NT2/D1 (cell line): Measurements from ENCODE around the gene N4BP2.
"Not testable (repeated sequence)": the region's sequence is repeated elsewhere in the genome, so short reads cannot be mapped to it uniquely, and the experiment has no call there.

ENCODE experiments used
- DNase-seq: peaks from one replicate; pipeline ENCODE4 v3.0.0-alpha.2; 2011; ENCODE audit warnings: low read depth, low spot score
- H3K27me3 ChIP-seq: 2 replicates; pipeline ENCODE4 v1.6.0; 2011; ENCODE audit warnings: mild to moderate bottlenecking; ENCODE audit not compliant: insufficient read length, insufficient read depth
- H3K36me3 ChIP-seq: 2 replicates; pipeline ENCODE4 v1.6.1; 2011; ENCODE audit warnings: mild to moderate bottlenecking, low read length, mixed read lengths; ENCODE audit not compliant: insufficient read depth, insufficient read length
- H3K4me1 ChIP-seq: 2 replicates; pipeline ENCODE4 v1.5.1; 2011; ENCODE audit not compliant: insufficient read depth, insufficient read length
- H3K4me3 ChIP-seq: 2 replicates; pipeline ENCODE4 v1.5.1; 2011; ENCODE audit warnings: low read depth; ENCODE audit not compliant: insufficient read length
- H3K9ac ChIP-seq: 2 replicates; pipeline ENCODE4 v1.6.0; 2011; ENCODE audit warnings: low read depth; ENCODE audit not compliant: insufficient read length
- H3K9me3 ChIP-seq: 2 replicates; pipeline ENCODE4 v1.5.1; 2011; ENCODE audit warnings: mild to moderate bottlenecking, low read length; ENCODE audit not compliant: insufficient read depth
- SUZ12 ChIP-seq: IDR thresholded peaks from 2 replicates; pipeline ENCODE4 v1.6.1; 2011; ENCODE audit not compliant: insufficient read length, insufficient read depth; ENCODE audit errors: extremely low read depth
- YY1 ChIP-seq: IDR thresholded peaks from 2 replicates; pipeline ENCODE4 v1.6.1; 2011; ENCODE audit not compliant: insufficient read length, insufficient read depth
- ZNF274 ChIP-seq: IDR thresholded peaks from 2 replicates; pipeline ENCODE4 v1.6.1; 2011; ENCODE audit warnings: mild to moderate bottlenecking, low read depth, low read length

N4BP2 gene

GRCh38 chr4:40143926-40144508, 87.4 kb downstream of the N4BP2 start:
- H3K4me3 ChIP-seq, result no peak overlapping the region
- no peak for DNase-seq
- H3K27me3 ChIP-seq, result no peaks in the 10 kb centered on the region
- peaks cover 32% of the 10 kb centered on the region for H3K36me3 ChIP-seq
- TF ChIP-seq YY1 (no peak), ZNF274 (no peak), SUZ12 (no peak)
- no peaks in the 10 kb centered on the region for H3K4me1 ChIP-seq
- H3K9me3 ChIP-seq, result peaks cover 13% of the 10 kb centered on the region; the same call in 1 of the 2 replicates
- H3K9ac ChIP-seq, result no peak overlapping the region

- no peak for DNase-seq
- Histone ChIP-seq H3K4me1 (no peaks in the 10 kb centered on the region), H3K27me3 (no peaks in the 10 kb centered on the region), H3K9me3 (peaks cover 14% of the 10 kb centered on the region; the same call in 1 of the 2 replicates), H3K9ac (no peak overlapping the region), H3K36me3 (peaks cover 32% of the 10 kb centered on the region), H3K4me3 (no peak overlapping the region)
- TF ChIP-seq ZNF274 (no peak), SUZ12 (no peak), YY1 (no peak)
Measured at GRCh38 chr4:40144716-40145115, 88.1 kb downstream of the N4BP2 start.

GRCh38 chr4:40147490-40147889, 90.8 kb downstream of the N4BP2 start:
- not testable (repeated sequence) for H3K4me3 ChIP-seq, H3K4me1 ChIP-seq, DNase-seq, H3K9ac ChIP-seq, H3K27me3 ChIP-seq
- peaks cover 19% of the 10 kb centered on the region for H3K9me3 ChIP-seq
- peaks cover 29% of the 10 kb centered on the region for H3K36me3 ChIP-seq

- Histone ChIP-seq H3K9ac (no peak overlapping the region), H3K4me3 (no peak overlapping the region), H3K36me3 (peaks cover 12% of the 10 kb centered on the region)
Measured at GRCh38 chr4:40149960-40150385, 93.3 kb downstream of the N4BP2 start.

GRCh38 chr4:40150932-40151331, 94.3 kb downstream of the N4BP2 start:
- Histone ChIP-seq H3K9ac (no peak overlapping the region), H3K27me3 (no peaks in the 10 kb centered on the region), H3K9me3 (peaks cover 19% of the 10 kb centered on the region), H3K4me3 (no peak overlapping the region), H3K4me1 (no peaks in the 10 kb centered on the region), H3K36me3 (peaks cover 4% of the 10 kb centered on the region)
- DNase-seq, result no peak
- no peak for TF ChIP-seq ZNF274
- no peak for TF ChIP-seq YY1
- TF ChIP-seq SUZ12, result no peak

More at GRCh38 chr4:40149960-40150385, 93.3 kb downstream of the N4BP2 start:
- H3K27me3 ChIP-seq, result no peaks in the 10 kb centered on the region
- peaks cover 19% of the 10 kb centered on the region for H3K9me3 ChIP-seq
- TF ChIP-seq YY1 (no peak), ZNF274 (no peak), SUZ12 (no peak)
- DNase-seq, result peak; percentile 39
- no peaks in the 10 kb centered on the region for H3K4me1 ChIP-seq

- no peak overlapping the region for H3K9ac ChIP-seq
- no peak for TF ChIP-seq YY1
- TF ChIP-seq ZNF274, result no peak
- TF ChIP-seq SUZ12, result no peak
- no peaks in the 10 kb centered on the region for H3K4me1 ChIP-seq
- no peak for DNase-seq
- H3K36me3 ChIP-seq, result peaks cover 4% of the 10 kb centered on the region
- H3K27me3 ChIP-seq, result no peaks in the 10 kb centered on the region
- peaks cover 13% of the 10 kb centered on the region for H3K9me3 ChIP-seq
- no peak overlapping the region for H3K4me3 ChIP-seq
Measured at GRCh38 chr4:40152637-40153036, 96.0 kb downstream of the N4BP2 start.

- Histone ChIP-seq H3K4me1 (no peaks in the 10 kb centered on the region), H3K9ac (no peak overlapping the region), H3K36me3 (peaks cover 4% of the 10 kb centered on the region), H3K27me3 (no peaks in the 10 kb centered on the region), H3K4me3 (no peak overlapping the region), H3K9me3 (no peaks in the 10 kb centered on the region)
- TF ChIP-seq ZNF274 (no peak), SUZ12 (no peak), YY1 (no peak)
- no peak for DNase-seq
Measured at GRCh38 chr4:40157436-40157835, 100.8 kb downstream of the N4BP2 start.
